Posterior cingulate gyrus (tissue), 11 donors: ENCODE data around the gene LINS1.
A peak's percentile ranks its signal among the peaks of the same experiment; 100 is the strongest.

Experiments used
- DNase-seq, 10 donors: peaks; one replicate each; pipeline versions ENCODE4 v3.0.0 to v3.0.0-alpha.2; 2020 to 2021; ENCODE audit warnings: mixed read lengths in 3 of 10
- intact Hi-C: fragments of 100-400 bp; cut with DNase I; formaldehyde crosslinking; loops from one replicate; pipeline ENCODE4 v1.15.1; 2023

Gene LINS1

GRCh38 chr15:100566850-100567628, 34.9 kb downstream of the LINS1 start:
- intact Hi-C loops = no loop called here
- DNase-seq = no peak

DNA sequence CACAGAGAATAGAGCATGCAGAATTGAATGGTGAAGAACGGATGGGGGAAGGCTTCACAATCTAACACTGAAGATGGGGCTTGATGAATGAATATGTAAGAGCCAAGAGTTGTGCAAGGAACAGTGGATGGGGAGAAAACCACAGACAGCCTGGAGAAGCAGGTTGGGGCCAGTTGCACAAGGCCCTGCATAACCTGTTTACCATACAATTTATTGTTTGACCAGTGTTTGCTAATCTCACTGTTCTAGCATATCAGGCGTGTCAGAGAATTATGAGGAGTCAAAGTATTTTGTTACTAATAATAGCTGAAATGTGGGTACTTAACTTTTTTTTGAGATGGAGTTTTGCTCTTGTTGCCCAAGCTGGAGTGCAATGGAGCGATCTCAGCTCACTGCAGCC, 36.4 kb downstream of the LINS1 start:
- intact Hi-C loops = no loop called here

GRCh38 chr15:100560323-100560722, 41.7 kb downstream of the LINS1 start:
- intact Hi-C loops = no loop called here
- DNase-seq = no peak

More for the DNA sequence above, 36.4 kb downstream of the LINS1 start:
- no peak for DNase-seq

DNA sequence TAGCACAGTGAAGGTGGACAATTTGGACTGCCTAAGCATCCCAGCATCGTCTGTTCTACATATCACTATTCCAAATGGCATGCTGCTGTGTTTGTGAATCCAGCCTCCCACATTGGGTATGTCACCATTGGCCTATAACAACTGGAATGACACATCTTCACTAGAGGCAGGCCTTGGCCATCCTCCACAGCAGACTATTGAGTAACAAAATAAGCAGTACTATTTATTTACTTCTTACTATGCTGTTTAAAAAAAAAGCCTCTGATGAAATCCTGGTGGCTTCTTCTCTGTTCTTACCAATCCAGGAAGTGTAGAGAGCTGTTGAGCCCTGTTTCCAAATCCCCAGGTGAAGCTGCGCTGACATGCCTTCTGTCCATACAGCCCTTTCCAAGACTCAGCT, 42.7 kb downstream of the LINS1 start:
- no peak for DNase-seq
- intact Hi-C loops = no loop called here

- intact Hi-C loops = no loop called here
- peak in 3 of 10 donors; percentile 66 to 82 (median 71) for DNase-seq
Observed at GRCh38 chr15:100558771-100559254, 43.2 kb downstream of the LINS1 start.

- intact Hi-C loops = no loop called here
Observed at GRCh38 chr15:100553468-100553867, 48.5 kb downstream of the LINS1 start.

DNA sequence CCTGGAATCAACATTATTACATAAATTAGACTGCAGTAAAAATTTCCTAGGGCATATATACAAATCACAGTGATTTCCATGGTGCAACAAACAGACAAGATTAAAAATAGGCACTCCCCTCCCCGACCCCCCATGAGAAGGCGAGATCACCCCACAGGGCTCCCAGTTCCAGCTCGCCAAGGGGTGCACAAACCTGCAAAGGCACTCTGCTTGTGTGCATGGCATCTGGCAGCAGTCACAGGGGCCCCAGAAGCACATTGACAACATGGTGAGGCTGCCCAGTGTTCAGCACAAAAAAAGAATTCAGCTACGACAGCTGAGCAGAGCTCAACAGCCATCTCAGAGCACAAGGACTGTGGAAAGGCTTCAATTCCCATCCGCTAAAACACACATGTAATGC, 54.0 kb downstream of the LINS1 start:
- no peak for DNase-seq
- intact Hi-C loops = no loop called here

More at GRCh38 chr15:100553468-100553867, 48.5 kb downstream of the LINS1 start:
- DNase-seq = no peak

DNA sequence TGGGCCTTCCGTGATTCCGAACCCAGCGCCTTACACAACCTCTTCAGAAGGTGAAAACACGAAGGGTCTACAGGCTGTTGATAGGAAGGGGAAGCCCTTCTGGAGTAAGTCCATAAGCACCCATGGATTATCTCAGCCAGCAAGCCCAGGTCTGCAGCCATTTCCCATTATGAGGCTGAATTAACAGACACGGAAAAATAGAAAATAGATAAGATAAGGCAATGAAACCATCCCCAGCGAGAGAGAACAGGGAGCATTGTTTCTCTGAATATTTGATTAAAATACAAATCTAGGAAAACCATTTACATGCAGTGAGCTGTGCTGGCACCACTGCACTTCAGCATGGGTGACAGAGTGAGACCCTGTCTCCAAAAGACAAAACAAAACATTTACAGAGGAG, 57.0 kb downstream of the LINS1 start:
- intact Hi-C loops = no loop called here
- DNase-seq = no peak

GRCh38 chr15:100544338-100544841, 57.6 kb downstream of the LINS1 start:
- intact Hi-C loops = no loop called here
- DNase-seq = peak in 1 of 10 donors; percentile 80

- DNase-seq = no peak
- intact Hi-C loops = no loop called here
Observed at GRCh38 chr15:100542290-100542689, 59.7 kb downstream of the LINS1 start.

GRCh38 chr15:100537331-100537730, 64.7 kb downstream of the LINS1 start:
- intact Hi-C loops = no loop called here
- DNase-seq = no peak

DNA sequence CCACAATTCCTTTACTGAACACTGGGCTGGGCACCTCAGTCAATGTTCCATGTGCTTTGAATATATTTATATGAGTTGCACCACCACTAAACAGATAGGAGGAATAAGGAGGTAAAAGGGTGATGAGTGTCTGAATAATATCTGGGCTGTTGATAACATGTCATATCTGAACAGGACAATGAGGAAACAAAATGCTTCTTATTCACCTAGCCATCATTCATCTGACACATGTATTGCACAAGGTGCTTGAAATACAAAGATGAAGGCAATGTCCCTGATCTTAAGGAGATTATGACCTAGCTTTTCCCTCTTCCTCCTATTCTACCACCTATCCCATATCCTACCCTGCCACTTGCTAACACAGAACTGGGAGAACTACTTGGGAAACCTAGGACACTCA, 65.3 kb downstream of the LINS1 start:
- DNase-seq = no peak
- intact Hi-C loops = no loop called here

- no peak for DNase-seq
- intact Hi-C loops = no loop called here
Observed at GRCh38 chr15:100533886-100534285, 68.1 kb downstream of the LINS1 start.

DNA sequence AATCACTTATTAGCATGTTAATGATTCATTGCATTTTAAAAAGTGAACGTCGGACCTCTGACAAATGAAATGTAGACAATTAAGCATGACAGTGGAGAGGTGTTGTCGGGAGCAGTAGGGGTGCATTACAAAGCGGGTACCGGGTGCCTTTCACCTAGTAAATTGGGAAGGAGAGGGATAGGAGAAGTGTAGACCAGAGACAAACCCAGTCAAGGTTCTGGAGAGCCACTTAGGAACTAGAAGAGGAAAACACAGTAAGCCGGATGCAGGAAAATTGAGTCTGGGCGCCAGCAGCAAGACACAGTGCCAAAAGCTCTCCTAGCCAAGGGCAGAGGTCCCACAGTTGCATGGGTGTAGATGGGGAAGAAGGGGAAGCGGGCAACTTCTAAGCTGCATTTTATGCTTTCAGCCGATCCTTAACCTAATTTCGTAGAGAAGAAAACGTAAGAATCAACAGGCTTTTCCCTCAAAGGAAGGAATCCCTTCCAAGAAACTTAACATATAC, 70.1 kb downstream of the LINS1 start:
- intact Hi-C loops = no loop called here
- DNase-seq = no peak

- intact Hi-C loops = no loop called here
- DNase-seq = no peak
Observed at GRCh38 chr15:100531204-100531603, 70.8 kb downstream of the LINS1 start.

DNA sequence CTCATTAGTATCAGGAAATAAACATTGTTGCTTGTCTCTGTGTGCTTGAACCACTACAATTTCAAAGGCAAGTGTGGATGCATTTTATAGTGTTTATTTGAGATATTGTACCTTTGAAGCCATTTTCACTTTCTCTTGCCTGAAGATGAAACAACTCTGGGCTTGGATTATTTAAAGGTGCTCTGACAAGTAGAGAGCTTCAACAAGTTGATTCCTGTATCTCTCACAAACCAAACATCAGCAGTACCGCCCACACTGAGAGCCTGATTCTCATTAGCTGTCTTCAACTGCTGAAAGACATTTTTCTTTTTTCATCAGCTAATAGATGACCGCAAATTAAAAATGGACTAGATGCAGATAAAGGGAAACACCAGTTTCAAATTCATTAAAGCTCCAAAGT, 72.4 kb downstream of the LINS1 start:
- no peak for DNase-seq
- intact Hi-C loops = no loop called here

GRCh38 chr15:100528833-100529428, 73.1 kb downstream of the LINS1 start, which contains the start of gene CERS3:
Gene CERS3, minus strand, starts transcription at chr15:100528950. Its CDS starts 27,101 bp downstream, at chr15:100501849.
- no peak for DNase-seq
- intact Hi-C loops = no loop called here

DNA sequence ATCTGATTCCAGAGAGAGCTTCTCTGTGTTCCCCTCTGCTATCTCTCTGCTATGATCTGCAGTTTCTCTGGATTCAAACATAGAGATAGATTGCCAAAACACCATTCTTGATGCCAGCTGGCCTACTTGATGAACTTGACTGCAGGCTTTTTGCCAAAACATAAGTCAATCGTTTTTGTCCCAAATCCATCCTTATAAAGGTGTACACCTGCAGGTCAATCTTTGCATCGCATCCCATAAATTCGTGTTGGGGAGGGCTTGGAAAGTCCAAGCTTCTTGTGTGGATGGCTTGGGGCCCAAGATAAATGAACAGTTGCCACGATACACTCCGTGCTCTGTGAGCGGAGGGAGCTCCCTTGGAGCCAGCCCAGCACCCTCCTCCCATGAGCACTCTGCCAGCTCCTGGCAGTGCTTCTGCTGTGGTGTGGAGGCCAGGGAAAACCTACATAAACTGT, 75.9 kb downstream of the LINS1 start:
- DNase-seq = peak; percentile 47 to 94 (median 64)
- intact Hi-C loops = no loop called here

DNA sequence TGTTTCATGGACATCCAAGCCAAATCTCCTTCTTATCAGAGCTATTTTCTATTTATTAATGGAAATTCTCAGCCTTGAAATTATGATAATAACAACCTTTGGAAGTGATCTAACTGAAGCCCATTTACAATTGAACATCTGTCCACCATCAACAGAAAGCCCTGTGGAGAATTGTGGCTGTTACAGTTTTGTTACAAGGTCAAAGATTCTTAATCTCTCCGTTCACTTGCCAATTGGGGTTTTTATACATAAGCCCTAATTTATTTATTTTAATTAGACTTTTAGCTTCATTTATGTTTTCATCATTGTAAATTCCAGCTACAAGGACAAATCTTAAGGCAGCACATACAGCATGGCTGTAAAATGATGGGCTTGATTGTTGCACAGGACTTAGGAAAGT, 76.5 kb downstream of the LINS1 start:
- intact Hi-C loops = no loop called here
- no peak for DNase-seq

GRCh38 chr15:100524326-100524725, 77.7 kb downstream of the LINS1 start:
- DNase-seq = no peak
- intact Hi-C loops = no loop called here

- intact Hi-C loops = no loop called here
- no peak for DNase-seq
Observed at GRCh38 chr15:100521907-100522306, 80.1 kb downstream of the LINS1 start.
